HG03095 (cell line): ENCODE measurements around the gene THSD4.

Source experiments
- ATAC-seq: cut with Tn5 transposase; IDR thresholded peaks from one replicate; pipeline ENCODE4 v1.9.1; 2021; ENCODE audit warnings: moderate library complexity; ENCODE audit not compliant: unreplicated experiment

Gene THSD4

DNA sequence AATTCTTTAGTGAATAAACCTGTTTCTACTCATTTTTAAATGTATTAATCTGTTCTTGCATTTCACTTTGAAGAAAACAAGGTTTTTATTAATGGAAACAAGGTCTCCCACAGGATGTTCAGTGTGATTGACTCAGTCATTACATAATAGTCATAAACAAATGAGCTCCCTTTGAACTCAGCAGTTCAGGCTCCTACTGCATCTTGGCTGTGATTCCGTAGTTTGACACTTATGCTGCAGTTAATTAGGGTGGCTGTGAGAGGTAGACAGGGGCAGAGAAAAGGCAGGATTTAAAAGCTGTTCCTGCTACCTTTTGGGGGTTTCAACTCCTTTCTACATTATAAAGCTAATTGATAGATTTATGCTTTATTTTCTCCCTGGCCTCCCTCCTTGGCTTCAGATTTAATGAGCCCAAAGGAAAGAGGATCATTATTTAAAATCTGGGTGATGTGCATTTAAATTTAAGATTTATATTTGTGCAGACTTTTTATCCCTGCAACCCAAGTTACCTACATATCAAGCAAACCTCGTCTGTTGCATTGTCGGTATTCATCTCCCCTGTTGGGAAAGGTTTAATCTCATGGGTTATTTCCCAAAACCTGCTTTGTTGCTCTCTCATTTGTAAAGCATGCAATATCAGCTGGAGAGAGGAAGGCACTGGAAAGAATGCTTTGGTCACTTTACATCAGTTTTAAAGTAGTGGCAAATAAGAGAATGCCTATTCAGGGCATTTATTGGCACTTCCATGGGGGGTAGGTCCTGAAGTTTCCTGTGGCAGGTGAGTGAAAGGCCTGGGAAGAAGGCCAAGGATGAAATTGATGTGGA lies 350.1 kb downstream of the THSD4 start:
- ATAC-seq, result no peak

DNA sequence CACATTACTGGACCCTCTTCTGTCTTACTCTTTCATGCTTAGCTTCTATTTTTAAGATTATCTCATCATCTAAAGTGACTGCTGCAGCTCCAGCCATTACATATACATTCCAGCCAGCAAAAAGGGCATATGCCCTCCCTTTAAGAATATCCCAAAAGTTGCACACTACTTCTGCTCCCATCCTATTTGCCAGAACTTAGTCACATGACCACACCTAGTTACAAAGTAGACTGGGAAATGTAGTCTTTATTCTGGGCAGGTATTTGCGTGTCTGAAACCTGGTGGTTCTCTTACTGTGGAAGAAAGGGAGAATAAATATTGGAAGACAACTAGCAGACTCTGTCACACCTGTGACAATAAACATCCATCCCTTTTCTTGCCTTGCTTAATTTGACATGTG lies 353.4 kb downstream of the THSD4 start:
- ATAC-seq, result no peak

DNA sequence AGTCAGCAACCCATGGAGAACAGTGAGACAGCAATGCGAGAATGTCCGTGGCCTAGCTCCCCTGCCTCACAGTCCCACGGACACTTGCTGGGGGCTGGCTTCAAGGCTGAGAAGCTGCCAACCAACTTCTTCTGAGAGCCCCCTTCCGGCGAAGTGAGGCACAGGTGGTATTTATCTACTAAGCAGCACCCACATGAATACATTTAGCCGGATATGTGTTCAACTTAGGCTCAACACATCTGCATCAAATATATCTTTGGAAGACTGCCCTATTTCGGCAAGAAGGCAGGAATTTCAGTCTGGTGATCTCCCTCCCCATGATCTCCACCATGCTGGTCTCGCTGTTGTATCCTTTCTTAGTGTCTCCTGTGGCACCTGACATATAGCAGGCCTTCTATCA lies 354.1 kb downstream of the THSD4 start:
- ATAC-seq, result no peak

DNA sequence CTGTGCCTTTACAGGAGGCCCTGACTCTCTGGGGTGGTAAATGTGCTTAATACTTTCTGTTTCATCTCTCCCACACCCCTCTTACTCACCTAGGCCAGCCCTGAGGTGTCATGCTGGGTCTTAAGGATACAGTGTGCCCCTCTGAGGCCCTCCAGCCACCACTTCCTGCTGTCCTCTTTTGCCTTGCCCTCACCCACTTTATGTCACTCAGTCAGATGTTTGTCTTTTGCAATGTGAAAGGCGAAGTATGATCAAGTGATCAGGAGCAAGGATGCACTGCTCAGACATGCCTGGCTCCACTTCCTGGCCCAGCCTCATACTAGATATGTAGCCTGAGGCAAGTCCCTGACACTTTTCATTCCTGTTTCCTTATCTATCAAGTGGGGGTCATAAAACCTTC lies 356.1 kb downstream of the THSD4 start:
- no peak for ATAC-seq

DNA sequence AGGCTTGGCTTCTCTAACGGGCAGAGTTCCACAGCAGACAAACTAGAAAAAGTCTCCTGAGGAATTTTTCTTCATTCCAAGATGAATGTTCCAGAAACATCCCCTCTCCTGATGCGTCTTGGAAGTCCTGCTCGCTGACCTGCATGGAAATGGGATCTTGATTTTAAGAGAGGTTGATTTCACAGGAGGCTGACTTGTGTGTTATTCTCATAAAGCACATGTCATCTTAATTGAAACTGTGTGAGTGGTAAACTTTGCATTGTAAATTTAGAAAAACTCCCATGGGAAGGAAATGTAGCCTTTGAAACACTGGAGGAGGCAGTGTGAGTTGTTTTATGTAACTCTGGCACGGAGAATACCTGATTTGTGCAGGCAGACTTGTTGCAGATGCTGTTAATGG lies 357.3 kb downstream of the THSD4 start:
- ATAC-seq, result no peak

DNA sequence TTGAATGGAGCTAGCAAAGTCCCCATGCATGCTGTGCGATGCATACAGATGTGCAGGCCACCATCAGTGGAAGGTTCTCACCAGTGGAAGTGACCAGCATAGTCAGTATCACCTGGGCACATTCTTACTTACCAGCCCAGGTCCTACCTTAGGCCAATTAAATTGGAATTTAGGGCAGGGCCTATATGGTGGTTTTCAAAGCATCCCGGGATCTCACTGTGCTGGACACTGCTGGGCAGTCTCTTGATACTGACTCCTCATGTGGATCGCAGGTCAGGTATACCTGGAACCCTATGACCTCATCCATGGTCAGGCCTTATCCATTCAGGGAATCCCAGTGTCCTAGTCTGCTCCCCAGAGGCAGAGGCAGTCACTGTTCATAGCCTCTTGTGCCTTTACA lies 358.5 kb downstream of the THSD4 start:
- no peak for ATAC-seq

DNA sequence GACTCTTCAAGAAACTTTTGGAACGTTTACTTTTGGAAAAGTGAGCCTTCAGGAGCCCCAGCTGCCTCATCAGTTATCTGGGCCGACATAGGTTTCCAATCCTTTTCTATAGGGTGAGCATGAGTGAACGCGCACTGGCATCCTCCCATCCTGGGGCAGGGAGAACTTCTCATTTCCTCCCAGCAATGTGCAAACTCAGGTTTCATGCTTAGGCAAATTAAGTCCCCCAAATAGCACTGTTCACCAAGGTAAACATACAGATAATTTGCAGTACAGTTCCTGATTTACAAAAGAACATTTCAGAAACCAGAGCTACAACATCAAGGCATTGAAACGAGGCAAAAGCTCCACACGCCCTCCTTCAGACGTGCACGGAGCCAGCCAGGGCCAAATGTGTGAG lies 361.6 kb downstream of the THSD4 start:
- no peak for ATAC-seq

DNA sequence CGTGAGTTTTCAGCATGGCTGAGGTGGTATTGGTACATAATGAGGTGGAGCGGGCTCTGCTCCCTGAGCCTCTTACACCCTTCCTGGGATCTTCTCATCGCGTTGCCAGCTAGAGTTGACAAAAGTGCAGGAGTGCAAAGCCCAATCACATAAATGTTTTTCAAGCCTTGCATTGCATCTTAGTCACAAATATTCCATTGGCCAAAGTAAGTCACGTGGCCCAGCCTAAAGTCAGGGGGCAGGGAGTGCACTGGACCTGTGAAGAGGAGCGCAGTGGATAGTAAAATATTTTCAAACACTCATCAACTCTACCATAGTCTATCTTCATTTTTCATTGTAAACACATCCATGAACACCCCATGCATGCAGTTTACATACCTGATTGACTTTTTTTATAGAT lies 365.3 kb downstream of the THSD4 start:
- no peak for ATAC-seq

DNA sequence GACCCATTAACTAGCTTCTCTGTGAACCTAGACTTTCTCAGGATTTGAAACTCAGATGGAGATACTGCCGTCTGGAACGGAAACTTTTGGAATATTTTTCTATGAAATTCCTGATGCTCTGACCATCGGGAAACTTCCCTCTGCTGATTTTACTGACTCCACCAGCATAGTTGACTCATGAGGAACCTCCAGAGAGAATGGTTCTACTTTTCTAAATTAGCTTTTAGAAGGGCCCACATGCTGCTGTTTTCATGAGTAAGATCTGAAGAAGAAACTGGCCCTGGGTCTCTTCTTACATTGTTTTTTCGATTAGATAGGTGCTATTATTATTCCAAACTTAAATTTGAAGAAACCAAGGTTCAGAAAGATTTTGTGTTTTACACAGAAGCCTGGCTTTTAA lies 368.8 kb downstream of the THSD4 start:
- ATAC-seq, result no peak

DNA sequence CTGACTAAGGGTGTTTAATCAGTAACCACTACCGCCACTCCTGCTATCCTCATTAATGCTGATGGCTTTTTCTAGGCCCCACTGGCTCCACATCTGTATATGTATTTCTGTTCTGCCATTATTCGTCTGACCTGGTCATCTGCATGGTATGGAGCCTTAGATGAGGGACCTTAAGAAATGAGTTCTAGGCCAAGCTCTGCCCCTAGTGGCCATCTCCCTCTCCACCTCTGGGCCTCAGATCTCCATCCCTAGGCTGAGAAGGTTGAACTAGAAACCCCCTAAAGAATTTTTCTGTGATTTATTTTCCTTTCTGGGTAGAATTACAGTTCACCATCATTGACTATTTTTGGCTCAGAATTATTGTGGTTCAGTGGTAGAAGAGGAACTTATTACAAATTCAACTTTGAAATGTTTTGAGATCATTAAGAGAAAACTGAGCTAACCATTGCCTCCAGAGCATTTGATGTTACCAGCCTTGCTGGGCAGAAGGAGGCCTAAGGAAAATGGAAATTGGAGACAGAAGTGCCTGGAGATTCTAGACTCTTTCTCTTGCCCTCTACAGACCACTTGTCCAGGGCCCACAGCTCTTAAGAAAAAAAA lies 369.9 kb downstream of the THSD4 start:
- no peak for ATAC-seq

DNA sequence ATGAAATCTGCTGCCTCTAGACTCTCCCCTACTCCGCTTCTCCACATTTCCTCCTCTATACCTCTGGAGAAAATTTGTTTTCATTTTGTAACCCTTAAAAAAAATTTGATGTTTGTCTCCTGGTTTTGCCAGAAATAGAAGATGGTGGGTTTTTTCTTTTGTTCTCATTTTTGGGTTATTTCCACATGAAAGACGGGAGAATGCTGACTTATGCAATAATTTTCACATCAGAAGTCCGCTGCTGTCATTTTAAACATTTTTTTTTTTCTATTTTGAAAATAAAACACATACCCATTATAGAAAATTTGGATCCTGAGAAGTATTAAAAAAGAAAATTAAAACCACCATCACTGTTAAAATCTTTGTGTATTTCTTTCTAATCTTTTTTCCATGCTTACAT lies 374.3 kb downstream of the THSD4 start:
- no peak for ATAC-seq

DNA sequence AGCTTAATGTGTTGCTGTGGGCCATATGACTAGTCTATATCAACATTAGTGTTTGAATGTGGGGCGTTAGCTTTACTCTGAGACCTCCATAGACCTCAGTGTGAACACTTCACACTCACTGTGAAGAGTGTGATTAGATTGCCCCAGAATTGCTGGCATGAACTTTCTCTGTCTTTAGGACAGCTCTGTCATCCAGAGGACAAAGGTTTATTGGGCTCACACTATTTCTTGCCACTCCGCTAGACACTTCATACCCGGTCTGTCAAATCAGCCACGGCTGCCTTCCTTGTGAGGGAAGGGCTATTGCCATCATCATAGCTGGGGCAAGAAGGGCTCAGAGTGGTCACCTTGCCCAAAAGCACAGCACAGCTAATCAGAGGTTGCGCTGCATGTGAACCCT lies 378.3 kb downstream of the THSD4 start:
- ATAC-seq, result no peak

DNA sequence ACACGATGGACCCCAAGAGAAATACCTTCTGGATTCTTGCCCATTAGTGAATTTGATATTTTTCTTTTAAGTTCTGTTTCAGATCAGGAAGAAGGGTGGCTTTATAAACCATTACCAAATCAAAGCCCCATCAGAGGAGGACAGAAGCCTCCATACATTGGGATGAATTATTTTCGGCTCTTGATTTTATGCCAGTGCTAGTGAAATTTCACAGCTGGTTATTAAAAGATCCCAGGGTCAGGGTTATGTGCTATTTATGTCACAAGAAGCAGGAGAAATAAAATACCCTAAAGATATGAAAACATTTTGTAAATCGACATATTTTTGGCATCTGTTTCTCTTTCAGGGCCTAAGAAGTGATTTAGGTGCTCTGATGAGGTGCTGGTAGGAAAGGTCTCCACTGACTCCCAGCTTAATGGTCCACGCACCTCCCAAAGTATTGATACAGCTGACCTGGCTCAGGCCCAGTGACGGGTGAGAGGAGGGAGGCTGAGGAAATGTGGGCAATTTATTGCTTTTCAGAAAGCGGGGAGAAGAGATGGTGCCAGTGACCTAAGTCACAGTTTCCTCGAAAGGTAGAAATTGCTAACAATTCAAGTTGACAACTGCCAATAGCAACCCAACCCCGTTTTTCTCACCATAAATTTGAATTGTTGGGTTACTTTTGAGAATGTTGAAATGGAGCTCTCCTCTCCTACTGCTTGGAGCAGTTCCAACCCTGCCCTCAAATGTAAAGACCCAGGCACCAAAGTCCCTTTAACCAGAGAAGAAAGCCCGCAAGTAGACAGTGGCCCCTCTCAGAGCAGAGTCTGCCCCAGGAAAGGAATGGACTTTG lies 379.5 kb downstream of the THSD4 start:
- no peak for ATAC-seq

DNA sequence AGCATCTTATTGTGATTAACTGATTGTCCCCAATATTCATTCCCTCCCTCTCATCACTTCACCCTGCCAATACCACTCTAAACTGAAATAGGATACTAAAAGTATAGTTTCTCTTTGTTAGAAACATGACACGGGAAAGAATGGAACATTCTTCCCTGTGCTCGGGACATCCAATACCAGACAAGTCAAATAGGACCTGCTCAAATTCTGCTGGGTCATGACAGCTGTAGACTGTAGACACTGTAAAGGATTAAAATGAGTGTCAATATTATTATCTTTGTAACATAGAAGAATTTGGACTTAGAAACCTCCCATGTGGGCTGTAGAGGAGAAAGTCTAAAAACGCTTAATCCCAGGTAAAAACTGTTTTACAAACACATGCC lies 380.1 kb downstream of the THSD4 start:
- no peak for ATAC-seq

DNA sequence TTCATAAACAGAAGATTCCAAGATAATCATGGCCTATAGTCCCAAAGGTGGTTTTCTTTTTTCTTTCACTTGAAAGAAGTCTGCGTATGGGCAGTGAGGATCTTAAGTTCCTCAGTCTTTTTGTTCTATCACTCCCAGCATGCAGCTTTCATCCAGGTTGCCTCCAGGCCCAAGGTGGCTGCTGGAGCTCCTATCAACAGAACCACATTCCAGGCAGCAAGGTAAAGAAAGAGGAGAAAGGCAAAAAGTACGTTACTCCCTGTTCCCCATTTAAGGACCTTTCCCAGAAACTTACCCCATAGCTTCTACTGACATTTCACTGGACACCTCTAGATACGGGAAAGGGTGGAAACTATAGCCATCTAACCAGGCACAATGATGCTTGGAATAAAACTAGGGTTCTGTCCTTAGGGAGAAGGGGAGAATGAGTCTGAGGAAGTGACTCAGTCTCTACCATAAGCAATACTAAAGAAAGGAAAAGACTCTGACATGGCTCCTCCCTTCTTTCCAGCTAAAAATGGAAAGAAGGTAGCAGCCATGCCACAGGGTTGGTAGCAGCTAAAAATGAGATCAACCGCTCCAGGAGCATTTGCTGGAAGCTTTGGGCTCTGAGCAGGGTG lies 381.2 kb downstream of the THSD4 start:
- no peak for ATAC-seq

DNA sequence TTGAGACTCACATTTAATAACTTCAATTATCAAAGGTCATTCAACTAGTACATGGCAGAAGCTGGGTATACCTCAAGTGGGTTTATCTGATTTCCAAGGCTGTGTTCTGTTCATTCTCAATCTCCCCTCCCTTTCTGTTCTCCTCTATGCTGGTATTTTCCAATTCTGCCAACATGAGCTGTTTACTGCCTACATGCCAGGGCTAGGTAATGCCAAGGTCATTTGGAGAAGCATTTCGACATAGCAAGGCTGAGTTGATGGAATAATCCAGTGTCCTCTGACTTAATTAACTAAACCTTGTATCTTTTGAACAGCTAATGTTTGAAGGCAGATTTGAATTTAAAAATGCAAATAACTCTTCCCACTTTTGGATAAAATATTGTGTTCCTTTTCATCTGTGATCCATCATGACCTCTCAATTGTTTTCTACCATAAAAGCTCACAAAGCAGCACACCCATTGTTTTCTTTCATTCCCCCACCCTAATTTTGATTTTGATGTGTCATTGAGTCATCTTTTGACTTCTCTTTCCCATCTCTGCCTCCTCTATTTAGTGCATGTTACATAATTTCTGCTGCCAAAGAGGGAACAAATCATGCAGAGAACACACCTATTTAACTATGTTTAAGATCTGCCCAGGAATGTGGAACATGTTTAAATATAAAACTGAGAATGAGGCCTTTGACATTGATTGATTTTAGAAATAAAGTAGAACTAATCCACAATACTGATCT lies 386.2 kb downstream of the THSD4 start:
- no peak for ATAC-seq

DNA sequence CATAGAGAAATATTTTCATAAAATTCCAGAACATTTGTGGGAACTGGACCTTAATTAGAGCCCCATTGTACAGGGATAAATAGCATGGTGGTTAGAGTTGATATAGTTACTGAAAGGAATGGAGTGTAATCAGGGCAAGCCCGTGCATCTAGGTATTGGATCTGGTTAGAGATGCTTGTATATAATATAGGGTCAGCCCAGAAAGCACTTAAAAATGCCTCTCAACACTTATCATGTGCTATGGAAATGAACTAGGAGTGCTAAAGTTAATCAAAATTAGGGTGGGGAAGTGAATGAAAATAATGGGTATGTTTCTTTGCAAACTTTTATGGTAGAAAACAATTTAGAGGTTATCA lies 386.8 kb downstream of the THSD4 start:
- no peak for ATAC-seq

DNA sequence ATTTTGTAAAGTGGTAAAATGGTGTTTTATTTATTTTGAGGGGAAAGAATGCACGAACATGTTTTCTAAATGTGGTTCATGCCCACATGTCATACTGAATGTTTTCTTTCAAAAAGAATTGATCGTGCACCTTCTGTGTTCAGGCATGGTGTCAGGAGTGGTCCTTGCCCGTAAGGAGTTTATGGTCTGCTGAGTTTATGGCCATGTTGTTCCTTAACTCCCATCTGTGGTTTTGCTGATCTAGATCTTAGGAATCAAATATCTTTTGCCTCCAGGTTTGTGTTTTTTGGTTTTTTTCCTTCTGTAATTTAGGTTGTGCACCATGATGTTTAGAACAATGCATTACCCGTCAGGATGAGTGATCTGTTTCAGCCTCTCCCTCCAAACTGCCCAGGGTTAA lies 390.7 kb downstream of the THSD4 start:
- ATAC-seq, result no peak

DNA sequence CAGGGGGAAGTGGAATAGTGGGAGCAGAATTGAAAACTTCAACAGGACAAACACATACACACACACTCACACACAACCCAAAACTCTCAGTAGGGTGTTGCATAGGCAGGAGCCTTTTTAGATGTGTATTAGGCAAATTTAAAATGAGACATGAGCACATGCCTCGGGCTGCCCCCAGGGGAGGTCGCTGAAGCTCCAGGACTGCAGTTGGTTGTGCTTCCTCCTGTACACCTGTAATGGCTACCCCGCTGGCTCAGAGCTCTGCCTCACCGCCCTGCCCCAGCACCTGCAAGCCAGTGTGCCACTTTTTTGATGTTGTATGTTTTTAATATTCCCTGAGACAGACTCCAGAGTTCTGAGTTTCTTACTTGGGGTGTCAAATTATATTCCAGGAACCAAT lies 391.7 kb downstream of the THSD4 start:
- no peak for ATAC-seq

DNA sequence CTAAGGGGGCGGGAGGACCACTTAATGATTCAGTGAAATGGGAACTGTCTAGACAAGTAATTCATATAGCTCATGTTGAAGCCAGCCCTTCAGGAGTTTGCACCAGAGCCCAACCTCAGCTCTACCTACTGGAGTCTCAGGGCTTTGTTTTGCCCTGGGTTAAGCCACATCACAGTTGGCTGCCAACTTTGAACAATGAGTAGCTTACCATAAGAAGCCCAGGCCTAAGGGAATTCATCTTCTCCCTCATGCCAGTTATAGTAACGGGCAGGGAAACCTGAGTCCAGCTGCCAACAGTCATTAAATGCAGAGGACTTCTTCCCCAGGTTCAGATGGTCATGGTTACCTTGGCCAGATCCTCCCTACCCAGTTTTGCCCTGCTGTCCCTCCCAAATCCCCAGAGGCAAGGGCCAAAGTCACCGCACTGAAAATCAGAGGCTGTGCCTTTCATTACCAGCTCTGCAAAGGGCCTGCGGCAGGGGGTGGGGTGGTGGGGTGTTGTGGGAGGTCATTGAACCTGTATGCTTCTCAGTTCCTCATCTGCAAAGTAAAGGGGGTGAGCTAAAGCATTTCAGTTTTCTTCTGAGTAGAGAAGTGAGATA lies 392.9 kb downstream of the THSD4 start:
- ATAC-seq, result peak; percentile 86

DNA sequence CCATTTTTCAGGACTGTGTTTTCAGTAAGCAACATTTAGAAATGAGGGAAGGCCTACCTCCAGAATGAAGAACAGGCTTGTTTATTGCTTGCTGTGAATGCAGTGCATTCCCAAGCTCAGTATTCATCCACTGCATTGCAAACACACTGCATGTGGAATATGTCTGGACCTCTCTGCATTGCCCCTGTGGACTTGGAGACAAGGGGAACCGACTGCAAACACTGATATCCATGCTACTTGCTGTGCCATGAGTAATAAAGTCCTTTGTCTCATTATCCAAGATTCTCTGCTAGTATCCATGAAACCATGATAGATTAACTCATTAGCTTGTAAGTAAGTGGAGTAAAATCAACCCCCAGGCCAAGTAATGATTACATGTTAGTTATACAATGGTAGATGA lies 393.9 kb downstream of the THSD4 start:
- ATAC-seq, result no peak
